Measurements from ENCODE around the gene RPS3A.
"Not testable (repeated sequence)": the region's sequence is repeated elsewhere in the genome, so short reads cannot be mapped to it uniquely, and the experiment has no call there.

Gene RPS3A

DNA sequence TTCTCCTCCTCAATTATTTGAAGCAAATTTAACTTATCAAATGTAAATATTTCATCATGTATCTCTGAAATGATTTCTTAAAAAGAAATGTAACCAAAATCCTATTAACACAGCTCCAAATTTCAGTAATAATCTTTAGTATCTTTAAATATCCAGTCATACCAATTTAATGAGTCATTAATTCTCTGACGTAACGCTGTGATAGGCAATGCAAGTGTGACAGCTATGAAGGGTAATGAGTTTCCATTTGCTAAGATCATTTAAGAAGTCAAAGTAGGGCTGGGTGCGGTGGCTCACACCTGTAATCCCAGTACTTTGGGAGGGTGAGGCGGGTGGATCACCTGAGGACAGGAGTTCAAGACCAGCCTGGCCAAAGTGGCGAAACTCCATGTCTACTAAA lies 15.6 kb downstream of the RPS3A start:
- DNase-seq (ENCODE audit: low read depth): no peak

DNA sequence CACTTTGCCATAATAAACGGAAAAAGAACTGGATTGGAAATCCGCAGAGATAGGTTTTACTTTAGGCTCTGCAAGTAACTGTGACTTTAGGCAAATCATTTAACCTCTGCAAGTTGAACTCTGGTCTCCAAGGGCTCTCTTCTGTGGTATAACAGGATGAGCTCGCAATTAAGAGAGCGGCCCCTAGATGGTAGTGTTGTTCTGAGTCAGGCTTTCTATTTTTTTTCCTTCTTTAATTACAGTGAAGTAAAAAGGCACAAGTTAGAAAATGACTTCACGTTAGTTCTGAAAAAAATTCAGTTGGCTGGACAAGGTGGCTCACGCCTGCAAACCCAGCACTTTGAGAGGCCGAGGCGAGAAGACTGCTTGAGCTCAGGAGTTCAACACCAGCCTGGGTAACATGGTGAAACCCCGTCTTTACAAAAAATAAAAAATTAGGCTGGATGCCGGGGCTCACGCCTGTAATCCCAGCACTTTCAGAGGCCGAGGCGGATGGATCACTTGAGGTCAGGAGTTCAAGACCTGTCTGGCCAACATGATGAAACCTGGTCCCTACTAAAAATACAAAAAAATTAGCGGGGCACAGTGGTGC lies 18.0 kb downstream of the RPS3A start:
- DNase-seq (ENCODE audit: low read depth): no peak

GRCh38 chr4:151129796-151130195 lies 30.4 kb downstream of the RPS3A start:
- DNase-seq (ENCODE audit: low read depth): no peak

DNA sequence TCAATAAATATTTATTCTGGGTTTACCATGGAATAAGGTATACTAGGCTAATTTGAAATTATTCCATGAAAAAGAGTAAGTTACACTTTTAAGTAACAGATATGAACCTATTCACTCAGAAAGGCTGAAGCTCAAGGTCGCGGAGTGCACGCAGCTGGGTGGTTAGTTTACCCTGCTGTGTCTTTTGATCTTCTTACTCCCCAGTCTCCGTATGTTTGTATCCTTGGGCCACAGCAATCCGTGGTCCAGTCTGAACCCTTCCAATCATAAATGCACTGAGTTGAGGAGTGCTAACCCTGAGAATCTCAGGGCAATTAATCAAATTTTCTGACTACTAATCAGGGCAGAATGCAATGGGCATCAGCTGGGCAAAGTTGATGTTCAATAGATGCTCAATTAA lies 33.9 kb downstream of the RPS3A start:
- no peak for DNase-seq (ENCODE audit: low read depth)

DNA sequence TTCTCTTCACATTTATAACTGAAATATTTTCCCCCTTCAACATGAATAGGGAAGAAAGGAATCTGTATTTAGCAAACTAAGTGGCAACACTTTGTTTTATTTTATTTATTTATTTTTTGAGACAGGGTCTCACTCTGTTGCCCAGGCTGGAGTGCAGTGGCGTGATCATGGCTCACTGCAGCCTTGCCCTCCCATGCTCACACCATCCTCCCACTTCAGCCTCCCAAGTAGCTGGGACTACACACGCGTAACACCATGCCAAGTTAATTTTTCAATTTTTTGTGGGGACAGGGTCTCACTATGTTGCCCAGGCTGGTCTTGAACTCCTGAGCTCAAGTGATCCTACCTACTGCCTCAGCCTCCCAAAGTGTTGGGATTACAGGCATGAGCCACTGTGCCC lies 36.6 kb downstream of the RPS3A start:
- DNase-seq (ENCODE audit: low read depth): not testable (repeated sequence)

DNA sequence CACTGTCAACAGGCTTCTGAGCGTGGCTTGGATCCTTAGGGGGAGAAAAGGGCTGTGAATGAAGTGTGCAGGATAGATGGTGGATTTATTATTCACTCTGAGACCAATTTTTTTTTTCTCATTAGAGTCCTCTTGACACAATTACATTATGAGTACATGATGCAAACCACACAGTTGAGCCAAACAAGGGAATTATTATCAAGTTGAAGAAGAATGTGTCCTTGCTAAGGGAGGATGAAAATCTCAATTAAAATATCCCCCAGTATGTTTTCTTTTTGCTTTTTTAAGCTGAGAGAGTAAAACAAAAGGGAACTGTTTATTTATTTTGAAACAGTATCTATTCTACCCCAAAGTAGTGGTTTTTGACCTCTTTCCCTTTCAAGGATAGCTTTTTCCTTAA lies 40.4 kb downstream of the RPS3A start:
- no peak for DNase-seq (ENCODE audit: low read depth)

DNA sequence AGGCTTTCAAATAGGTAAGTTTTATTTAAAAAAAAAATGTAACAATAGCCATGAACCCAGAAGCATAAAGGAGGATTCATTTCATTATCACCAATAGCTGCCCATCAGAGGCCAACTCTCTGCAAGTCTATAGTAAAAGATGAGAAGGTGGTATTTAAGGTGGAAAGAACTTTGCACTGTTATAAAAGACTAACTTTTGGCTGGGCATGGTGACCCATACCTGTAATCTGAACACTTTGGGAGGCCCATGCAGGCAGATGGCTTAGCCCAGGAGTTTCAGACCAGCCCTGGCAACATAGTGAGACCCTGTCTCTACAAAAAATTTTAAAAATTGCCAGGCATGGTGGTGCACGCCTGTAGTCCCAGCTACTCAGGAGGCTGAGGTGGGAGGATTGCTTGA lies 43.3 kb downstream of the RPS3A start:
- DNase-seq (ENCODE audit: low read depth): no peak

DNA sequence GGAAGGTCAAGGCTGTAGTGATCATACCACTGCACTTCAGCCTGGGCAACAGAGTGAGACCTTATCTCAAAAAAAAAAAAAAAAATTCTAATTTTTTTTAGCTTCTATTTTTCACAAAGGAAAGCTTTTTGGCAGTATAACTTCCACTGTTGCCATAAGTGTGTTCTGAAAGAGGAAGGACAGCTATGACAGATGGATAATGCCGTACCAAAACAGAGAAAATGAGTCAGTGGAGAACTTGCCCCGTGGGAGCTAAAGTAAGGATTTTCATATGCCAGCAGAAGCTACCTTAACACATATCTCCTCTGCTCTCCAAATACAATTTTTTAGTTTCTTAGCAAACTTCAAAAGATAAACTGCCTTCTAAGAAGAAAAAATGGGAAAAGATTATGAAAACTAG lies 43.7 kb downstream of the RPS3A start:
- no peak for DNase-seq (ENCODE audit: low read depth)

- no peak for DNase-seq (ENCODE audit: low read depth)
These were observed 44.4 kb downstream of the RPS3A start for GRCh38 chr4:151143811-151144210.

GRCh38 chr4:151144329-151145072 lies 45.1 kb downstream of the RPS3A start:
- no peak for DNase-seq (ENCODE audit: low read depth)

DNA sequence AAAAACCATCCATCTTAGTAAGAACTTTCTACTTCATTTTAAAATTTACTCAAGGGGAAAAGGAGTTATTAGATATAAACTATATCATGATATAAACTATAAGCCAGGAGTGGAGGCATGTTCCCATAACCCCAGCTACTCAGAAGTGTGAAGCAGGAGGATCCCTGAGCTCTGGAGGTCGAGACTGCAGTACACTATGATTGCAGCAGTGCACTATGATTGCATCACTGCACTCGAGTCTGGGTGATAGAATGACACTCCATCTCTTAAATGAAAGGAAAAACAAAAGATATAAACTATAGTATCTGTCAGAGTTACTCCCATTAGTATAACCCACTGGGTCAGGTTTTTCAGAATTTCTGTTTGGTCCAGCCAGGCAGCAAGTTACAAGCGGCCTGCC lies 47.6 kb downstream of the RPS3A start:
- DNase-seq (ENCODE audit: low read depth): no peak

DNA sequence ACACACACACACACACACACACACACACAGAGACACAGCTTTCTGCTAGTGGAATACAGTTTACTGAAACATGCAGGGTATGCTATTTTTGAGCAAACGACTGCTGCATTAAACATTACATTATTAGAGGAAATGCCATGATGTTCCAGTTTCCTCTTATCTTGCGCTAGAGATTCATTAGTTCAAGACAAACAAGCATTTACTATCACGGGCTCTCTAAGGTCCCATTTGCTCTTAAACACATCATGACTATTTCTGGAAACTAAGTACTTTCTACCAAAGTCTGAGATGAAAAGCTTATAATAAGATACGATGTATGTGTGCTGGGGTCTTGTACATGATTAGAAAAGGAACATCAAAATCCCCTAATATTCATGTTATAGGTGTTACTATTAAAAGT lies 48.8 kb downstream of the RPS3A start:
- DNase-seq (ENCODE audit: low read depth): no peak

GRCh38 chr4:151150821-151151580 lies 51.6 kb downstream of the RPS3A start:
- no peak for DNase-seq (ENCODE audit: low read depth)

DNA sequence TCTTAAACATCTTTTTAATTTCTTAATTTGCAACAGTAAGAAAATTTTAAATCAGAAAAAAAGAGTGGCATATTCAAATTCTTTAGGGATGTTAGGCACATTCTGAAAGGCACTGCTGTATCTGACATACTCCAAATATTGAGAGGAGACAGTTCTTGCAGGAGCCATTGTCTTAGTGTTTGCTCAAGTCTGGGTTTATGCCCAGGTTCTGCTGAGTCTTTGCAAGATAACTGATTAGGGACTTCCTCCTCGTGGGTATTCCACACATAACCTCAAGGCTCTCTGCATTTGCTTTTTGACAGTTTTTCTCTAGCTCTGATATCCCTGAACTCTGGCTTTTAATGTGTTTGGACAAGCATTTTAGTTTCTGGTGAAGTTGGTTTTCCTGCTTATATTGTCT lies 52.6 kb downstream of the RPS3A start:
- DNase-seq (ENCODE audit: low read depth): no peak

GRCh38 chr4:151153585-151153984 lies 54.2 kb downstream of the RPS3A start:
- no peak for DNase-seq (ENCODE audit: low read depth)

Data from stimulated activated CD8-positive, alpha-beta memory T cell treated with anti-CD3 and anti-CD28 coated beads, Interleukin-7, amount 100 ng/mL, for 24 hours (primary cell).